H7 (cell line): ENCODE measurements around the gene MTA1. TPM values are rescaled to one million over a fixed set of nuclear protein-coding genes. Genes with fewer than 3 reads are reported as not detected.

Source experiments
- DNase-seq: peaks from one replicate; pipeline ENCODE4 v3.0.0; 2012
- H3K27me3 ChIP-seq: 2 replicates; pipeline ENCODE4 v1.6.0; 2011; ENCODE audit warnings: mild to moderate bottlenecking, low read length; ENCODE audit not compliant: control insufficient read depth, insufficient read depth
- H3K36me3 ChIP-seq: replicated peaks from 2 replicates; pipeline ENCODE4 v1.5.1; 2011; ENCODE audit warnings: low read length; ENCODE audit not compliant: control insufficient read depth, insufficient read depth
- H3K4me3 ChIP-seq: 2 replicates; pipeline ENCODE4 v1.5.1; 2011; ENCODE audit warnings: low read depth, mild to moderate bottlenecking, control low read depth, low read length, moderate library complexity; ENCODE audit not compliant: insufficient read depth
- total RNA-seq: library from RNA; depleted of rRNA; stranded (reverse); fragments of >200 nt; shearing (Covaris generic); gene quantifications from 2 replicates; pipeline ENCODE4 v1.2.3, GENCODE V29; 2014

Gene MTA1
- total RNA-seq, 1 experiment from 2014 or later: 120 TPM

- H3K36me3 ChIP-seq: peaks cover 18% of the 10 kb centered on the region
- no peak overlapping the region for H3K4me3 ChIP-seq
- H3K27me3 ChIP-seq: no peaks in the 10 kb centered on the region
- DNase-seq: no peak
These were observed 27.3 kb downstream of the MTA1 start for GRCh38 chr14:105446971-105447370.

DNA sequence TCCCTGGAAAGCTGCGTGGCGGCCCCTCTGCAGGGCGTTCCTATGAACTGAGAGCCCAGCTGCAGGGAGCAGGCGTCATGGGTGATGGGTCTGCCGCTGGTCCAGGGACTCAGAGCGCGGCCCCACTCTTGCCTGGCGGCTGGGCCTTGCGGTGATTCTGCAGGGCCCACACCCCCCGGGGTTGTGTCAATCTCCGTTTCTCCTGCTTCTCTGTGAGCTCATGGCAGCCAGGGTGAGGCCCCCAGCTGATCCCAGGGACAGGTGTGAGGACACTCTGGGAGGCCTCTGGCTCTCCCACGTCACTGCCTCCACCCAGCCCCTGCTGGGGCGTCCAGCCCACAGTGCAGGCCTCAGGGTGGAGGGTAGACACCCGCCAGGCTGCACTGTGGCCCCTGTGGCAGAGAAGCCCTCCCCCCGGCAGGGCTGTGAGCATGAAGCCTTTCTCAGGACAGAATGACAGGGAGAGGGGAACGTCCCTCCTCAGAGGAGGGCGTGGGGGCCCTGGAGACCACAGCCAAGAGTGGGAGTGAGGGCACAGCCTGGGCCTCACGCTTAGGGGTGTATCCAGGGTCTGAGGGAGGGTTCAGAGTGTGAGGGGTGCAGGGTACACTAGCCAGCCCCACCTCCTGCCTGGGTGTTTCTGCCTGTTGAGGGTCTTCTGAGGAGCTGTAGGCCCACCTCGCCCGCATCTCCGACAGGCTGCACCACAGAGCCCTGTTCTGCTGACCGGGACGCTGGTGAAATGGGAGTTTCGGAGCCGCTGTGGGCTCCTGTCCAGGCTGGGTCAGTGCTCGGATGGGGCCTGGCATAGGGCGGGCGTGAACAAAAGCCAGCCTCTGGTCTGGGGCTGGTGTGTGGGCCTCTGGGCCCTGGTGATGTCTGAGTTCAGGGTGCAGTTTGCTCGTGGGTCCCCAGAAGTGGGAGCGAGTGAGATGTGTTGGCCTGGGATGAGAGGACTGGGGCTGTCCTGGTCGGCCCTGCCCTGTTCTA is 28.3 kb downstream of the MTA1 start:
- Histone ChIP-seq H3K4me3 (no peak overlapping the region), H3K27me3 (no peaks in the 10 kb centered on the region), H3K36me3 (peaks cover 22% of the 10 kb centered on the region)
- DNase-seq: no peak

DNA sequence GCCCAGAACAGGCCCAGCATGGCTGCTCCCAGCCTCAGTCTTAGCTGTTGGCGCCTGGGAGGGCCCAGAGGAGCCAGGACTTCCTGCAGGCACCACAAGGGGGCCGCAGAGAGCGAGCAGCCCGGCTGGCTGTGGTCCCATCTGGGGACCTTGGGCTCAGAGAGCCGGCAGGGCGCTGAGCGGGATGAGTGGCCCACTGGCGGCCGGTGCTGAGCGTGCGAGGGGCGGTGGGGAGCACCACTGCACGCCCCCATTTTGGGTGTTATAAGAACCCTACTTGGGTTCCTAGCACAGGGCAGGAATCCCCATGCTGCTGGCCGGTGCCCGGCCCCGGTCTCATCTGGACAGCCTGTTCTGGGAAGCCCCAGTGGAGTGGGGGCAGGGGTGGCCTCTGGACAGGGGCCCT is 29.1 kb downstream of the MTA1 start:
- Histone ChIP-seq H3K27me3 (no peaks in the 10 kb centered on the region), H3K36me3 (peaks cover 20% of the 10 kb centered on the region), H3K4me3 (no peak overlapping the region)
- peak; percentile 98 for DNase-seq

- Histone ChIP-seq H3K36me3 (peaks cover 24% of the 10 kb centered on the region), H3K27me3 (no peaks in the 10 kb centered on the region), H3K4me3 (no peak overlapping the region)
- DNase-seq: no peak
These were observed 29.9 kb downstream of the MTA1 start for GRCh38 chr14:105449276-105450122.

DNA sequence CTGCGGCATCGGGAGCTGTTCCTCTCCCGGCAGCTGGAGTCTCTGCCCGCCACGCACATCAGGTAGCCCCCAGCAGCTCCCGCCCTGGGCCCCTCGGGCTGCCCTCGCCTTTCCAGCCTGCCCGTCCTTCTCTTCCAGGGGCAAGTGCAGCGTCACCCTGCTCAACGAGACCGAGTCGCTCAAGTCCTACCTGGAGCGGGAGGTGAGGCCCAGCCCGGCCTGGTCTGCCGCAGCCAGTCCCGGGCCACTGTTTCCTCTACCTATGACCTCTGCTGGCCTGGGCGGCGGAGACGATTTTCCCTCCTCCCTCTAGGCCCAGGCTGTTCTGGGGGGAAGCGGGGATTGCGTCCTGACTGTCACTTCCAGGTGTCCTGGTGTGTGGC is 30.5 kb downstream of the MTA1 start:
- Histone ChIP-seq H3K27me3 (no peaks in the 10 kb centered on the region), H3K36me3 (peaks cover 24% of the 10 kb centered on the region), H3K4me3 (no peak overlapping the region)
- no peak for DNase-seq

DNA sequence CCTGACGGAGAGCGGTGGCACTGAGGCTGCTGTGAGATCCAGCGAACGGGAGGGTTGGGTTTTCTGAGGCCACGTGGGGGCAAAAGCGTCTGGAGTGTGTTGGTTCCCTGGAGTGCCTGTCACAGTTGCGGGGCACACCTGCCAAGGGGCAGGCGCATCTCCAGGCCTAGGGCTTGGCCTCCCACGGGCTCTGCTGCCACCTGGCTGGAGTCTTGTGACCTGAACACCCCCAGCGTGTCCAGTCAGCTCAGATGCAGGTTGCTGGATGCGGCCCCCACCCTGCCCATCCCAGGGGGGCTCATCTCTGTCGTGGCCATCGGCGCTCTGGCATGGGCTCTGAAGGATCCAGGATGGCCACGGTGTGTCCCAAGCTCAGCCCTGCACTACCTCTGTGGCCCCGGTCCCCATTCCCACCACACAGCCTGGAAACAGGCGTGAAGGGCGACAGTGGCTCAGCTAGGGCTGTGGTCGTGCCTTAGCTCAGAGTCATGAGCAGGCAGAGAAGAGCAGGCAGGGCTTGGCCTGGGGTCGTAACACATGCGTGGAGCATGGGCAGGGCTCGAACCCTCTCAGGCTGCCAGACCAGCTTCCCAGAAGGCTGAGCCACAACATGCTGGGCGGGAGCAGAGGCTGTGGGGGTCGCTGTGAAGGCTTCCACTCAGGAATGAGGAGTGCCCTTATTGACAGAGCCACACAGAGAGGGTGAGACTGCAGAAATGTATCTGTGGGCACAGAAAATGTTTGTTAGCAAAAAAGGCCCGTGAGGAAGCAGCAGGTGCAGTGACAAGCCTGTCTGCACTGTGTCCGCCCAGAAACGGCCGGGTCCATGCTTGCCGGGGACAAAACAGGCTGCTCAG is 31.5 kb downstream of the MTA1 start:
- Histone ChIP-seq H3K4me3 (no peak overlapping the region), H3K27me3 (no peaks in the 10 kb centered on the region), H3K36me3 (peaks cover 28% of the 10 kb centered on the region)
- DNase-seq: no peak

DNA sequence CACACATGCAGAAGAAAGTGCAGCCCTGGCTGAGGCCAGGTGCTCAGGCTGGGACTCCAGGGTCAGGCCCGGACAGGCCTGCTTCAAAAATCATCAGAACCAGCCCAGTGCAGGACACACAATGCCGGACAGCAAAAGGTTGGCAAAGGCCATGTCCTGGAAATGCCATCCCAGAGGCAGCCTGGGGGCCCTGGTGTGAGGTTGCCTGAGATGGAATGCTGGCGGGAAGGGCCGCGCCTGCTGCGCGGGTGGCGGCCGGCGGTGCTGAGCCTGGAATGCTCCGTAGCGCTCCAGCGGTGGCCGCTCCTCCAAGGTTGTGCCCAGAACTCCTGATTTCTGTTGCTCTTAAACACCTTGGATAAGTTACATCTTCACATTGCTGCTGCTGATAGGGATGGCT is 33.3 kb downstream of the MTA1 start:
- H3K36me3 ChIP-seq: peaks cover 30% of the 10 kb centered on the region
- DNase-seq: no peak
- no peaks in the 10 kb centered on the region for H3K27me3 ChIP-seq
- H3K4me3 ChIP-seq: no peak overlapping the region

DNA sequence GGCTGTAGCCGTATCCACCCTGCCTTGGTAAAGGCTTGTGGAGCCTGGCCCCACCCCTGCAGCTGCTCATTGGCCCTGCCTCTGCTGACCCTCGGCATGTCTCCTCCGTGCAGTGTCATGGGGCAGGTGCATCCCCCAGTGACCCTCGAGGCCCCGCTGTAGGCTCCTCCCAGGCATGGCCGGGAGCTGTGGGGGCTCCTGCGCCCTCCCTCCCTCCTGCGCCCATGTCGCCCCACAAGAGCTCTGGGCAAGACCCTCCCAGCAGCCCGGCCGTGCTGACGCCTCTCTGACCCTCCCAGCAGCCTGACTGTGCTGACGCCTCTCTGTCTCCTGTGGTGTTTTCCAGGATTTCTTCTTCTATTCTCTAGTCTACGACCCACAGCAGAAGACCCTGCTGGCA is 34.2 kb downstream of the MTA1 start:
- DNase-seq: no peak
- Histone ChIP-seq H3K36me3 (peaks cover 30% of the 10 kb centered on the region), H3K27me3 (no peaks in the 10 kb centered on the region), H3K4me3 (no peak overlapping the region)

- H3K27me3 ChIP-seq: no peaks in the 10 kb centered on the region
- peaks cover 30% of the 10 kb centered on the region for H3K36me3 ChIP-seq
- no peak overlapping the region for H3K4me3 ChIP-seq
- no peak for DNase-seq
These were observed 35.5 kb downstream of the MTA1 start for GRCh38 chr14:105455086-105455640.

DNA sequence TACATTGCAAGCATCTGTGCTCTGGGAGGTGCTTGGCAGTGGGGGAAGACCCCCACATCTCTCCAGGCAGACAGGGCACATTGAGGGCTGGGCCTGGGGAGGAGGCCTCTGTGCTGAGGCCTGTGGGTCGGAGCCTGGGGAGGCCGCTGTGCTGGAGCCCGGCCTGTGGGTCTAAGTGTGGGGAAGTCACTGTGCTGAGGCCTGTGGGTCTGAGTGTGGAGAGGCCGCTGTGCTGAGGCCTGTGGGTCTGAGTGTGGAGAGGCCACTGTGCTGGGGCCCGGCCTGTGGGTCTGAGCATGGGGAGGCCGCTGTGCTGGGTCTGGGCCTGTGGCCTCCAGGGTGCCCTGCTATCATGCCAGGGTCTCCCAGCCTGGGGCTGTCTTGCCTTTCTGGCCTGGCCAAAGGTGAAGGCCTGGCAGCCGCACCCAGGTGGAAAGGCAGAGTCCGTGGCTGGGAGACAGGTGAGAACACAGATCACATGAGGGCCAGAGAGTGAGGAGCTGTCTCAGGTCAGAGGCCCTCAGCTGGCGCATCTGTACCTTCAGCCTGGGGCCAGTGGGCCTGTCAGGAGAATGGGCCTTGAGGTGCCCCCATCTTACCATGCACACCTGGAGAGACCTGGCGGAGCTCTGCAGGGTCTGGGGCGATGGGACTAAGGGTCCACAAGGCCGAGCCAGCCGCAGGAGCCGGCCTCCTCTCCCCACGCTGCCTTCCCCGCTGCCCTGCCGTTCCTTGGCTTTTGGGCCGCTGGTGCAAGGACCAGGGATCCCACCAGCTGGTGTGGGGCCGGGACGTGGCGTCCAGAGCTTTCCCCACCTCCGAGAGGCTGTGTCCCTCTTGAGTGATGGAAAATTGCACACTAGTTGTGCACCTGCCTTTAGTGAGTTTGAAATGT is 36.4 kb downstream of the MTA1 start:
- DNase-seq: no peak
- Histone ChIP-seq H3K4me3 (no peak overlapping the region), H3K27me3 (no peaks in the 10 kb centered on the region), H3K36me3 (peaks cover 31% of the 10 kb centered on the region)

DNA sequence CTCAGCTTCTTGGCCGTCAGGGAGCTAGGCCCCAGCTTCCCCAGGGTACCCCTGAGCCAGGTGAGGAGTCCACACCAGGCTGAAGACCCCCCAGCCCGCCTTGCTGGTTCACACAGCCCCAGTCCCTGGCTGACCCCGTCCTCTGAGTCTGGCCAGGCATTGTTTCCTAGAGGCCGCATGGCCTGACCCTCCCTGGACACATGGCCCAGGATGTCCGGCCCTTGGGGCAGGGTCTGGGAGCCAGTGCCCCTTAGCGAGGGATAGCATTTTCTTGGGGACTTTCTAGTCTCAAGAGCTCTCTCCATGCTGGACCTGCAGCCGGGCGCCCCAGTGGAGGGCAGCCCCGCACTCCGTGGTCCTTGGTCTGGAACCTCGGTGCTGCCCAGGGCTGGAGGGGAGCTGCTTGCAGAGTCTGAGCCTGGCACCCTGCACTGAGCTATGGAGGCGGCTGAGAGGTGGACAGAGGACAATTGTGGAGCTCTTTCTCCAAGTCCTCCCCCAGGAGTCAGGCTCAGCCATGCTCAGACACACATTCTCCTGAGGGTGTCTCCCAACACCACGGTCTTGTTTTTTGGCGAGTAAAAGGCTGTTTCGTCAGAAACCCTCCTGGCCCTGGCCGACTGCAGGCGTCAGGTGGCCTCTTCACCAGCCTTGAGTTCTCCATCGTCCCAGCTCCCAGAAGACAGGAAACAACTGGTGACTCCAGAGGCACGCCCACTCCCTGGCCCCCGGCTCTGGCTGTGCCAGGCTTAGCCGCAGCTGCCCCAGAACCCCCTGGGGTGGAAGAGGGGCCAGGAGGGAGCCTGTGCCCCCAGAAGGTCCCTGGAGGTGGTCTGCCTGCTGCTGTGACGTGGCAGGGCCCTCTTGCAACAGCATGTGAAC is 37.4 kb downstream of the MTA1 start:
- no peak for DNase-seq
- Histone ChIP-seq H3K27me3 (no peaks in the 10 kb centered on the region), H3K4me3 (no peak overlapping the region), H3K36me3 (peaks cover 28% of the 10 kb centered on the region)

GRCh38 chr14:105458010-105458409 is 38.4 kb downstream of the MTA1 start:
- no peak for DNase-seq
- Histone ChIP-seq H3K36me3 (peaks cover 21% of the 10 kb centered on the region), H3K4me3 (no peak overlapping the region), H3K27me3 (no peaks in the 10 kb centered on the region)
